GM18870 (cell line): ENCODE results near the gene RBM23.
"Not testable (repeated sequence)": the region's sequence is repeated elsewhere in the genome, so short reads cannot be mapped to it uniquely, and the experiment has no call there.

Experiments used
- ATAC-seq: cut with Tn5 transposase; IDR thresholded peaks from one replicate; pipeline ENCODE4 v1.9.1; 2021; ENCODE audit warnings: moderate library complexity; ENCODE audit not compliant: unreplicated experiment

Gene RBM23

GRCh38 chr14:22918804-22919600, at the start of gene RBM23:
Gene RBM23, minus strand, starts transcription at chr14:22919149.
- peak; percentile 93 for ATAC-seq

GRCh38 chr14:22966783-22967269, 47.9 kb upstream of the RBM23 start:
- no peak for ATAC-seq

GRCh38 chr14:22965916-22966782, 47.2 kb upstream of the RBM23 start:
- ATAC-seq: not testable (repeated sequence)

- no peak for ATAC-seq
These were observed 43.2 kb upstream of the RBM23 start for GRCh38 chr14:22962061-22962676.

GRCh38 chr14:22955702-22956569, 37.0 kb upstream of the RBM23 start:
- no peak for ATAC-seq

- ATAC-seq: no peak
These were observed 33.5 kb upstream of the RBM23 start for GRCh38 chr14:22952418-22952817.

- not testable (repeated sequence) for ATAC-seq
These were observed 32.8 kb upstream of the RBM23 start for GRCh38 chr14:22951795-22952194.

GRCh38 chr14:22945642-22946041, 26.7 kb upstream of the RBM23 start:
- ATAC-seq: no peak

- ATAC-seq: no peak
These were observed 20.7 kb upstream of the RBM23 start for GRCh38 chr14:22939684-22940083.

- ATAC-seq: no peak
These were observed 16.2 kb upstream of the RBM23 start for GRCh38 chr14:22935156-22935555.

GRCh38 chr14:22932146-22932545, 13.2 kb upstream of the RBM23 start:
- ATAC-seq: no peak

- no peak for ATAC-seq
These were observed 11.0 kb upstream of the RBM23 start for GRCh38 chr14:22929961-22930364.

GRCh38 chr14:22929104-22929960, 10.4 kb upstream of the RBM23 start, which contains the start of gene PRMT5:
Gene PRMT5, minus strand, starts transcription at chr14:22929376. Its CDS starts 15 bp downstream, at chr14:22929361.
- peak; percentile 91 for ATAC-seq

GRCh38 chr14:22928237-22929103, 9.5 kb upstream of the RBM23 start:
- ATAC-seq: no peak

- ATAC-seq: no peak
These were observed 7.4 kb upstream of the RBM23 start for GRCh38 chr14:22926316-22926715.

- no peak for ATAC-seq
These were observed 6.6 kb upstream of the RBM23 start for GRCh38 chr14:22925513-22925912.

- ATAC-seq: no peak
These were observed 4.8 kb upstream of the RBM23 start for GRCh38 chr14:22923746-22924145.

GRCh38 chr14:22922294-22922693, 3.3 kb upstream of the RBM23 start:
- ATAC-seq: no peak
